HG02938 (cell line): ENCODE results near the gene CNPPD1.

Experiments used
- ATAC-seq: cut with Tn5 transposase; IDR thresholded peaks from one replicate; pipeline ENCODE4 v1.9.1; 2021; ENCODE audit warnings: mild to moderate bottlenecking, moderate library complexity; ENCODE audit not compliant: unreplicated experiment

The CNPPD1 gene

DNA sequence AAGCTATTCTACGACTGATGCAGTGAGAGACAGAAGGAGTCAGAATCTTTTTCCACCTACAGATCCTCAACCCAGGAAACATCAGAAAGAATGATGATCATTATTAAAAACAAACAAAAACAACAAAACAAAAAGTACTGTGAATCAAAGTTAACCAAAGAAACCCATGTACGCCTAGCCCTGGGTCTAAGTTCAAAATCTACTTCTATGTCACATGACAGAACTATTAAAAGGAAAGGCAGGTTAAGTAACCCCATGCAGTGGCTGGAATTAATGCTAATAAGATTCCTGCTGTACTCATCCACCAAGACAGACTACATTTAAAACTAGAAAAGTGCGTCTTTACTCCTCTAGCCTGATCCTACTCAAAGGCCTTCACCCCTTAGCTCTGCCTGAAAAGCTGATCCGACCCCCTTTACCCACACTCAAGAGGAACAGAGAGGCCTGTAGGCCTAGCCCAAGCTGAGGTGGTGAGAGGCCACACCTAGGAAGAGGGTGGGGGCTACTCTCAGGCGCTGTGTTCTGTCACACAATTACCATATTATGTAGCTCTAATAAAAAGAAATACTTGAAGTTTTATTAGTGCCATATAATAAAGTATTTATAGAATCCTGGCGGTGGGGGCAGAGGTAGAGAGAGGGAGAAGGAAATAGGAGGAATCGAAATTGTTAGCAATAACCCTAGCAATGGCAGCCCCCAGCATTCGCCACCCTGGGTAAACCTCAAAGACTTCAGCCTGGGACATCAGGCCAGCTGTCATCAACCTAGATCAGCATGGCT, 53.2 kb downstream of the CNPPD1 start:
- no peak for ATAC-seq

DNA sequence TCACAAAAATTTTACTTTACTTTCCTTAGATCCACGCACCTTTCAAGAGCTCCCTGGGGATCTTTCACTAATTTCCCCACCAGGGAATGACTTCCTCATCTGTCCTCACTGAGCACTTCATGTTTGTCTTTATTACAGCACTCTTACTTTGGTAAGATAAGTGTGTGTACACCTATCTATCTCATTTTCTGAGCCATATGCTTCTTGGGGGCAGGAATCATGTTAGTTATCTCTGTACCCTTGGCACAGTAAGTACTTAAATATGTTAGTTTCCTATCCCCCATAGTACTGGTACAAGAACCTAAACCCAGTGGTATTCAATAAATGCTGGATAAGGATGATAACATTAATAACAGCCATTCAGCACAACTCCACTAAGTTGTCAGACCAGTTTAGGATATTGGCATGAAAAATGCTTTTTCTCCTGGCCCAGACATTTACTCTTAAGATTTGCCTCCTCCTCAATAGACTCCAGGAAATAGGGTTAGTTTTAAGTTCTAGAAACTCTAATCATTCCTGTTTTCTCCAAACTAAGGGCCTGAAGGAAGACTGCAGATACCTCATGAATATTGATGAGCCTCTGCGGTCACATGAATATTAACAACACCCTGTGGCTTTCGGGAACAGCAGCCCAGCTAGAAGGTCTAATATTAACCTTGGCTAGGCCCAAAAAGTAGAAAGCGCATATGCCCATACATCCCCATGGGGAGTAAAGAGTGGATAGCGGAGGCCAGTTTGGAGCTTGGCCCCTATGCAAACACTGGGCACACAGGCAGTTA, 54.3 kb downstream of the CNPPD1 start:
- ATAC-seq = no peak
